GM19328 (cell line): Measurements from ENCODE around the gene GUCY2F.

ENCODE experiments used
- ATAC-seq: cut with Tn5 transposase; IDR thresholded peaks from one replicate; pipeline ENCODE4 v1.9.1; 2021; ENCODE audit warnings: mild to moderate bottlenecking, moderate library complexity; ENCODE audit not compliant: unreplicated experiment

GUCY2F gene

GRCh38 chrX:109481986-109482385, at the start of gene GUCY2F:
GUCY2F (minus strand) TSS chrX:109482086; CDS start chrX:109475936, 6,150 bp downstream.
- no peak for ATAC-seq

- ATAC-seq, result no peak
These were observed 37.1 kb upstream of the GUCY2F start for GRCh38 chrX:109519001-109519400.

GRCh38 chrX:109511113-109511512, 29.2 kb upstream of the GUCY2F start:
- ATAC-seq, result no peak

- ATAC-seq, result no peak
These were observed 27.0 kb upstream of the GUCY2F start for GRCh38 chrX:109508915-109509314.

- ATAC-seq, result no peak
These were observed 19.3 kb upstream of the GUCY2F start for GRCh38 chrX:109501176-109501575.

GRCh38 chrX:109498434-109498833, 16.5 kb upstream of the GUCY2F start:
- ATAC-seq, result no peak

- ATAC-seq, result no peak
These were observed 7.3 kb upstream of the GUCY2F start for GRCh38 chrX:109489174-109489573.

- no peak for ATAC-seq
These were observed 5.8 kb upstream of the GUCY2F start for GRCh38 chrX:109487640-109488039.

GRCh38 chrX:109485470-109486340, 3.8 kb upstream of the GUCY2F start:
- peak; percentile 65 for ATAC-seq

- ATAC-seq, result no peak
These were observed 3.0 kb upstream of the GUCY2F start for GRCh38 chrX:109484886-109485285.

- ATAC-seq, result no peak
These were observed 6.6 kb downstream of the GUCY2F start for GRCh38 chrX:109475174-109475891.

GRCh38 chrX:109472939-109473735, 8.7 kb downstream of the GUCY2F start:
- ATAC-seq, result no peak

- no peak for ATAC-seq
These were observed 17.7 kb downstream of the GUCY2F start for GRCh38 chrX:109464231-109464630.

GRCh38 chrX:109463784-109464183, 18.1 kb downstream of the GUCY2F start:
- ATAC-seq, result no peak

- ATAC-seq, result no peak
These were observed 33.5 kb downstream of the GUCY2F start for GRCh38 chrX:109448282-109448938.

GRCh38 chrX:109441266-109441665, 40.6 kb downstream of the GUCY2F start:
- no peak for ATAC-seq

GRCh38 chrX:109440475-109440874, 41.4 kb downstream of the GUCY2F start:
- peak; percentile 67 for ATAC-seq

GRCh38 chrX:109409181-109409580, 72.7 kb downstream of the GUCY2F start:
- no peak for ATAC-seq

GRCh38 chrX:109403922-109404321, 78.0 kb downstream of the GUCY2F start:
- no peak for ATAC-seq

- no peak for ATAC-seq
These were observed 82.1 kb downstream of the GUCY2F start for GRCh38 chrX:109399831-109400230.

- ATAC-seq, result no peak
These were observed 83.1 kb downstream of the GUCY2F start for GRCh38 chrX:109398833-109399232.
